Endothelial cell of umbilical vein (primary cell): ENCODE data around the gene PRDM16. TPM values are rescaled to one million over a fixed set of nuclear protein-coding genes. Genes with fewer than 3 reads are reported as not detected.

ENCODE experiments used
- BruUV-seq: library from RNA; stranded (reverse); fragments of 400-500 nt; replicated peaks from 2 replicates; lab custom pipeline; 2021; lab: Mats Ljungman, UMichigan
- CTCF ChIA-PET: fragments of 300-600, 350-600 bp; sonication (Branson Sonifier 250); formaldehyde crosslinking; loops from one replicate; lab custom pipeline; 2021; ENCODE audit warnings: antibody characterized with exemption, inconsistent platforms; lab: Charles Lee
- POLR2A ChIA-PET: fragments of 300-600, 350-600 bp; sonication (Branson Sonifier 250); formaldehyde crosslinking; loops from one replicate; lab custom pipeline; 2021; ENCODE audit warnings: antibody characterized with exemption, inconsistent platforms; lab: Charles Lee
- DNase-seq: peaks from one replicate; pipeline ENCODE4 v3.0.0-alpha.2; 2011; ENCODE audit warnings: low read depth, low spot score
- FAIRE-seq: peaks from 2 replicates; lab custom pipeline; 2011; peaks lifted over from hg19 to GRCh38; lab: Jason Lieb, UNC
- H2AFZ ChIP-seq: 2 replicates; pipeline ENCODE4 v1.6.0; 2012; ENCODE audit warnings: low read depth, low read length, control low read depth, inconsistent platforms
- H3K27ac ChIP-seq: 2 replicates; pipeline ENCODE4 v1.5.1; 2011; ENCODE audit warnings: low read depth, mild to moderate bottlenecking, control low read depth, low read length, moderate library complexity; ENCODE audit not compliant: insufficient read depth
- H3K27me3 ChIP-seq, 2 experiments: 2 replicates each; pipeline versions ENCODE4 v1.6.0 to v1.6.1; 2011; ENCODE audit warnings: low read length in 2 of 2, mixed read lengths in 1 of 2; ENCODE audit not compliant: control insufficient read depth in 2 of 2, insufficient read depth in 2 of 2
- H3K36me3 ChIP-seq, 2 experiments: 2 replicates in 1 of 2; 3 replicates in 1 of 2; pipeline ENCODE4 v1.5.1; 2011; ENCODE audit warnings: low read length in 2 of 2, mild to moderate bottlenecking in 1 of 2, moderate library complexity in 1 of 2; ENCODE audit not compliant: control insufficient read depth in 2 of 2, insufficient read depth in 2 of 2; ENCODE audit errors: extremely low read depth in 1 of 2
- H3K4me1 ChIP-seq: 3 replicates; pipeline ENCODE4 v1.5.1; 2011; ENCODE audit warnings: mild to moderate bottlenecking, low read length; ENCODE audit not compliant: control insufficient read depth, insufficient read depth; ENCODE audit errors: extremely low read depth
- H3K4me2 ChIP-seq: 2 replicates; pipeline ENCODE4 v1.6.1; 2011; ENCODE audit warnings: low read length, control low read depth, mixed read lengths; ENCODE audit not compliant: insufficient read depth
- H3K4me3 ChIP-seq, 3 experiments: fragments of 200-600 bp in 1 of 3; sonication (generic), shearing (Covaris generic) in 1 of 3; replicated peaks in 1 of 3; 2 replicates each; pipeline ENCODE4 v1.5.1; 2011 to 2016; ENCODE audit warnings: control low read depth in 3 of 3, low read length in 3 of 3, mild to moderate bottlenecking in 2 of 3, inconsistent platforms in 1 of 3, low read depth in 1 of 3, moderate library complexity in 1 of 3; ENCODE audit not compliant: insufficient read depth in 1 of 3
- H3K79me2 ChIP-seq: 2 replicates; pipeline ENCODE4 v1.6.0; 2012; ENCODE audit warnings: low read length, inconsistent platforms; ENCODE audit not compliant: control insufficient read depth, insufficient read depth
- H3K9ac ChIP-seq: replicated peaks from 2 replicates; pipeline ENCODE3; 2011; ENCODE audit warnings: low read length, control low read depth; ENCODE audit not compliant: insufficient read depth; ENCODE audit errors: extremely low read depth
- H3K9me1 ChIP-seq: replicated peaks from 3 replicates; pipeline ENCODE4 v1.6.0; 2011; ENCODE audit warnings: mild to moderate bottlenecking, low read length; ENCODE audit not compliant: control insufficient read depth, insufficient read depth; ENCODE audit errors: extremely low read depth
- H3K9me3 ChIP-seq: replicated peaks from 2 replicates; pipeline ENCODE4 v1.5.1; 2012; ENCODE audit warnings: low read length, inconsistent platforms; ENCODE audit not compliant: control insufficient read depth, insufficient read depth
- H4K20me1 ChIP-seq: replicated peaks from 2 replicates; pipeline ENCODE3; 2011; ENCODE audit warnings: mild to moderate bottlenecking, low read length; ENCODE audit not compliant: control insufficient read depth, insufficient read depth; ENCODE audit errors: extremely low read depth
- CTCF ChIP-seq, 2 donors: IDR thresholded peaks; 1 replicate in 1 of 2; 2 replicates in 1 of 2; pipeline ENCODE4 v1.5.1; 2011; ENCODE audit warnings: low read length in 2 of 2, mild to moderate bottlenecking in 2 of 2, moderate library complexity in 2 of 2, control low read depth in 1 of 2, inconsistent platforms in 1 of 2, low read depth in 1 of 2; ENCODE audit not compliant: insufficient read depth in 1 of 2; ENCODE audit errors: extremely low read depth in 1 of 2
- EZH2 ChIP-seq: IDR thresholded peaks from 2 replicates; pipeline ENCODE4 v1.6.1; 2012; ENCODE audit warnings: borderline replicate concordance, low read depth, mild to moderate bottlenecking, moderate library complexity, low read length, inconsistent platforms; ENCODE audit not compliant: severe bottlenecking
- FOS ChIP-seq: IDR thresholded peaks from 2 replicates; pipeline ENCODE4 v1.6.1; 2011; ENCODE audit warnings: mild to moderate bottlenecking, low read length, moderate library complexity, borderline replicate concordance; ENCODE audit not compliant: insufficient read depth
- GATA2 ChIP-seq: IDR thresholded peaks from 2 replicates; pipeline ENCODE4 v1.7.0; 2011; ENCODE audit warnings: low read depth, mild to moderate bottlenecking, moderate library complexity, mixed read lengths, low read length; ENCODE audit not compliant: insufficient read length, insufficient read depth
- JUN ChIP-seq: IDR thresholded peaks from 2 replicates; pipeline ENCODE4 v1.6.1; 2011; ENCODE audit warnings: borderline replicate concordance, low read depth; ENCODE audit not compliant: insufficient read length, insufficient read depth
- MAX ChIP-seq: IDR thresholded peaks from 2 replicates; pipeline ENCODE4 v1.6.1; 2011; ENCODE audit not compliant: insufficient read depth, insufficient read length
- MYC ChIP-seq: IDR thresholded peaks from one replicate; pipeline ENCODE4 v1.6.1; 2011; ENCODE audit warnings: mild to moderate bottlenecking, low read depth, low read length
- POLR2A ChIP-seq: IDR thresholded peaks from 2 replicates; pipeline ENCODE4 v1.6.1; 2012; ENCODE audit warnings: low read depth, mild to moderate bottlenecking, control low read depth, low read length
- POLR2AphosphoS5 ChIP-seq: IDR thresholded peaks from 2 replicates; pipeline ENCODE4 v1.6.1; 2012; ENCODE audit warnings: low read depth, mild to moderate bottlenecking, control low read depth, low read length, moderate library complexity; ENCODE audit not compliant: insufficient read depth
- dilution Hi-C: fragments of 300-500 bp; cut with MboI; formaldehyde crosslinking; loops from one replicate; pipeline ENCODE4 v1.15.0; 2019; ENCODE audit warnings: low sequenced_read_pairs; ENCODE audit not compliant: extremely low pct_ligation_motif_present
- intact Hi-C: fragments of 100-400 bp; cut with micrococcal nuclease; formaldehyde crosslinking; loops from one replicate; pipeline ENCODE4 v1.10.0; 2022
- polyA plus RNA-seq, 4 experiments: library from polyadenylated mRNA; depleted of rRNA in 3 of 4; stranded (reverse) in 3 of 4; unstranded in 1 of 4; fragments of >200 nt; gene quantifications; 2 replicates each; pipeline versions ENCODE4 v1.2.1 to v1.2.3, GENCODE V29; 2011 to 2012; ENCODE audit warnings: missing spikeins in 1 of 4
- total RNA-seq: library from RNA; stranded (reverse); gene quantifications from 2 replicates; pipeline ENCODE4 v1.2.3, GENCODE V29; 2021

The PRDM16 gene
- total and polyA plus RNA-seq, 2 donors (not counting 3 experiments of a cell fraction or from before 2014, with no cell fraction given) = not detected

GRCh38 chr1:3363023-3363422 lies 294.0 kb downstream of the PRDM16 start:
- H3K27me3 ChIP-seq = no peaks in the 10 kb centered on the region
- no TSS peak for BruUV-seq
- no peaks in the 10 kb centered on the region for H3K4me1 ChIP-seq
- no peak overlapping the region for H2AFZ ChIP-seq
- intact Hi-C loops = no loop called here
- no peak for FAIRE-seq
- no peak overlapping the region for H3K4me3 ChIP-seq
- H3K27ac ChIP-seq = no peak overlapping the region
- no peak for TF ChIP-seq POLR2A
- no peak for TF ChIP-seq JUN
- TF ChIP-seq POLR2AphosphoS5 = no peak
- no peak for TF ChIP-seq CTCF (IDR thresholded peaks at IDR 0.05; ENCODE audit: extremely low read depth in 1 of 2, insufficient read depth in 1 of 2, low read depth in 1 of 2, low read length in 2 of 2)
- TF ChIP-seq MYC = no peak
- TF ChIP-seq EZH2 = no peak
- no peak for TF ChIP-seq FOS
- no peak for TF ChIP-seq MAX
- TF ChIP-seq GATA2 = no peak
- H3K9ac ChIP-seq = no peak overlapping the region
- no peaks in the 10 kb centered on the region for H3K79me2 ChIP-seq
- H3K9me1 ChIP-seq = no peaks in the 10 kb centered on the region
- POLR2A ChIA-PET = no interaction called here
- H3K4me2 ChIP-seq = no peak overlapping the region
- CTCF ChIA-PET = no interaction called here
- H3K9me3 ChIP-seq = no peaks in the 10 kb centered on the region
- H4K20me1 ChIP-seq = no peaks in the 10 kb centered on the region
- H3K36me3 ChIP-seq = no peaks in the 10 kb centered on the region
- dilution Hi-C loops = no loop called here
- DNase-seq = no peak
